Measurements from ENCODE around the gene COMMD1. TPM values are rescaled to one million over a fixed set of nuclear protein-coding genes. Genes with fewer than 3 reads are reported as not detected.

Gene COMMD1
- polyA plus RNA-seq, 1 of the 3 experiments (the other 2 are of a cell fraction), result 32.5 TPM

DNA sequence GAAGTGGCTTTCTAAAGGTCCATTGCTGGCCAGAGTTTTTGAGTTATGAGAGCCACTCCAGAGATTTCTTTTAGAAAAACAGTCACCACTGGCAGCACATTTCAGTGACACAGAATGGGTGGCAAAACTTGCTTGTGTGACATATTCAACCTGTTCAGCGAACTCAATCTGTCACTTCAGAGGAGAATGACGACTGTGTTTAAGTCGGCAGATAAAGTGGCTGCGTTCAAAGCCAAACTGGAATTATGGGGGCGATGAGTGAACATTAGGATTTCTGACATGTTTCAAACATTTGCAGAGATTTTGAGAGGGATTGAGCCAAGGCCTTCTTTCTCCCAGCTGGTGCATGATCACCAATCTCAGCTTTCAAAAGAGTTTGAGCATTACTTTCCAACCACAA, 150.9 kb downstream of the COMMD1 start:
- DNase-seq, result no peak
- Histone ChIP-seq H3K27me3 (ENCODE audit: insufficient read depth) (no peaks in the 10 kb centered on the region), H3F3A (replicated peaks; ENCODE audit: insufficient read depth) (no peaks in the 10 kb centered on the region), H2AFZ (ENCODE audit: low read depth) (no peak overlapping the region), H3K4me3 (ENCODE audit: low read depth in 2 of 2, low read length in 1 of 2) (no peak overlapping the region), H3K27ac (ENCODE audit: low read depth in 2 of 2, low read length in 1 of 2) (no peak overlapping the region), H3K4me1 (ENCODE audit: control insufficient read depth in 1 of 2, insufficient read depth in 2 of 2, low read depth in 1 of 2, low read length in 1 of 2) (no peaks in the 10 kb centered on the region), H3K4me2 (no peak overlapping the region), H3K36me3 (replicated peaks in 1 of 2; ENCODE audit: control insufficient read depth in 1 of 2, insufficient read depth in 2 of 2, low read length in 1 of 2) (no peaks in the 10 kb centered on the region), H3K9me3 (no peaks in the 10 kb centered on the region), H3K9me2 (0 out of 2 replicates have a peak, but pooled peaks cover 2% of the 10 kb centered on the region), H3K9ac (no peak overlapping the region), H4K20me1 (ENCODE audit: insufficient read depth) (no peaks in the 10 kb centered on the region), H3K79me2 (ENCODE audit: insufficient read depth) (no peaks in the 10 kb centered on the region)
- CTCF ChIA-PET, result interaction anchor here (0.7 kb wide), 1 partner anchor 355 kb away, joined by 3 read pairs; no protein-coding TSS in a partner anchor
- no peak for TF ChIP-seq ELF1 (IDR thresholded peaks at IDR 0.05)
- TF ChIP-seq MXI1 (IDR thresholded peaks at IDR 0.05; ENCODE audit: low read depth, low read length), result no peak
- no peak for TF ChIP-seq TCF12 (IDR thresholded peaks at IDR 0.05)
- no peak for TF ChIP-seq MEF2A (IDR thresholded peaks at IDR 0.05; ENCODE audit: borderline replicate concordance, low read depth)
- no peak for TF ChIP-seq EZH2phosphoT487 (IDR thresholded peaks at IDR 0.05; ENCODE audit: borderline replicate concordance, low read depth)
- no peak for TF ChIP-seq RXRA (IDR thresholded peaks at IDR 0.05; ENCODE audit: borderline replicate concordance, low read depth)
- TF ChIP-seq, protein P1, sequence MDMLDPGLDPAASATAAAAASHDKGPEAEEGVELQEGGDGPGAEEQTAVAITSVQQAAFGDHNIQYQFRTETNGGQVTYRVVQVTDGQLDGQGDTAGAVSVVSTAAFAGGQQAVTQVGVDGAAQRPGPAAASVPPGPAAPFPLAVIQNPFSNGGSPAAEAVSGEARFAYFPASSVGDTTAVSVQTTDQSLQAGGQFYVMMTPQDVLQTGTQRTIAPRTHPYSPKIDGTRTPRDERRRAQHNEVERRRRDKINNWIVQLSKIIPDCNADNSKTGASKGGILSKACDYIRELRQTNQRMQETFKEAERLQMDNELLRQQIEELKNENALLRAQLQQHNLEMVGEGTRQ (IDR thresholded peaks at IDR 0.05; ENCODE audit: borderline replicate concordance, low read depth, low read length), result no peak
- TF ChIP-seq, protein P2, sequence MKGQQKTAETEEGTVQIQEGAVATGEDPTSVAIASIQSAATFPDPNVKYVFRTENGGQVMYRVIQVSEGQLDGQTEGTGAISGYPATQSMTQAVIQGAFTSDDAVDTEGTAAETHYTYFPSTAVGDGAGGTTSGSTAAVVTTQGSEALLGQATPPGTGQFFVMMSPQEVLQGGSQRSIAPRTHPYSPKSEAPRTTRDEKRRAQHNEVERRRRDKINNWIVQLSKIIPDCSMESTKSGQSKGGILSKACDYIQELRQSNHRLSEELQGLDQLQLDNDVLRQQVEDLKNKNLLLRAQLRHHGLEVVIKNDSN (IDR thresholded peaks at IDR 0.05; ENCODE audit: borderline replicate concordance, low read depth), result no peak
- TF ChIP-seq CHD2 (IDR thresholded peaks at IDR 0.05; ENCODE audit: low read length, partially characterized antibody), result no peak
- TF ChIP-seq GATA2 (CRISPR knock-in tag; IDR thresholded peaks at IDR 0.05), result no peak
- no peak for TF ChIP-seq IRF3 (IDR thresholded peaks at IDR 0.05; ENCODE audit: low read depth, low read length)
- no peak for TF ChIP-seq RCOR1 (IDR thresholded peaks at IDR 0.05; ENCODE audit: low read length)
- TF ChIP-seq, protein P3, sequence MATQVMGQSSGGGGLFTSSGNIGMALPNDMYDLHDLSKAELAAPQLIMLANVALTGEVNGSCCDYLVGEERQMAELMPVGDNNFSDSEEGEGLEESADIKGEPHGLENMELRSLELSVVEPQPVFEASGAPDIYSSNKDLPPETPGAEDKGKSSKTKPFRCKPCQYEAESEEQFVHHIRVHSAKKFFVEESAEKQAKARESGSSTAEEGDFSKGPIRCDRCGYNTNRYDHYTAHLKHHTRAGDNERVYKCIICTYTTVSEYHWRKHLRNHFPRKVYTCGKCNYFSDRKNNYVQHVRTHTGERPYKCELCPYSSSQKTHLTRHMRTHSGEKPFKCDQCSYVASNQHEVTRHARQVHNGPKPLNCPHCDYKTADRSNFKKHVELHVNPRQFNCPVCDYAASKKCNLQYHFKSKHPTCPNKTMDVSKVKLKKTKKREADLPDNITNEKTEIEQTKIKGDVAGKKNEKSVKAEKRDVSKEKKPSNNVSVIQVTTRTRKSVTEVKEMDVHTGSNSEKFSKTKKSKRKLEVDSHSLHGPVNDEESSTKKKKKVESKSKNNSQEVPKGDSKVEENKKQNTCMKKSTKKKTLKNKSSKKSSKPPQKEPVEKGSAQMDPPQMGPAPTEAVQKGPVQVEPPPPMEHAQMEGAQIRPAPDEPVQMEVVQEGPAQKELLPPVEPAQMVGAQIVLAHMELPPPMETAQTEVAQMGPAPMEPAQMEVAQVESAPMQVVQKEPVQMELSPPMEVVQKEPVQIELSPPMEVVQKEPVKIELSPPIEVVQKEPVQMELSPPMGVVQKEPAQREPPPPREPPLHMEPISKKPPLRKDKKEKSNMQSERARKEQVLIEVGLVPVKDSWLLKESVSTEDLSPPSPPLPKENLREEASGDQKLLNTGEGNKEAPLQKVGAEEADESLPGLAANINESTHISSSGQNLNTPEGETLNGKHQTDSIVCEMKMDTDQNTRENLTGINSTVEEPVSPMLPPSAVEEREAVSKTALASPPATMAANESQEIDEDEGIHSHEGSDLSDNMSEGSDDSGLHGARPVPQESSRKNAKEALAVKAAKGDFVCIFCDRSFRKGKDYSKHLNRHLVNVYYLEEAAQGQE (IDR thresholded peaks at IDR 0.05; ENCODE audit: low read depth, low read length), result no peak
- no peak for TF ChIP-seq POLR2AphosphoS5 (IDR thresholded peaks at IDR 0.05; ENCODE audit: low read depth, low read length)
- TF ChIP-seq SIN3A (IDR thresholded peaks at IDR 0.05; ENCODE audit: borderline replicate concordance, low read depth, low read length), result no peak
- TF ChIP-seq JUND (IDR thresholded peaks at IDR 0.05), result no peak
- POLR2A ChIA-PET, result no interaction called here
- WGBS (ENCODE audit: low lambda C conversion rate), result 94% methylated on average over 5 of the region's 5 CpGs
